Vagina (tissue), 2 donors: ENCODE data around the gene EPB41L2.

Experiments used
- CTCF ChIP-seq, 3 experiments: fragments of 450-650 bp in 2 of 3; fragments of 200-600 bp in 1 of 3; sonication (generic) in 1 of 3; IDR thresholded peaks; one replicate each; pipeline ENCODE4 v1.5.1; 2017 to 2019; ENCODE audit warnings: antibody characterized with exemption in 3 of 3, mild to moderate bottlenecking in 2 of 3, moderate library complexity in 2 of 3
- POLR2A ChIP-seq, 2 donors: fragments of 450-650 bp; IDR thresholded peaks; one replicate each; pipeline ENCODE4 v1.6.1; 2017; ENCODE audit warnings: antibody characterized with exemption in 2 of 2, mild to moderate bottlenecking in 2 of 2, moderate library complexity in 2 of 2

DNA sequence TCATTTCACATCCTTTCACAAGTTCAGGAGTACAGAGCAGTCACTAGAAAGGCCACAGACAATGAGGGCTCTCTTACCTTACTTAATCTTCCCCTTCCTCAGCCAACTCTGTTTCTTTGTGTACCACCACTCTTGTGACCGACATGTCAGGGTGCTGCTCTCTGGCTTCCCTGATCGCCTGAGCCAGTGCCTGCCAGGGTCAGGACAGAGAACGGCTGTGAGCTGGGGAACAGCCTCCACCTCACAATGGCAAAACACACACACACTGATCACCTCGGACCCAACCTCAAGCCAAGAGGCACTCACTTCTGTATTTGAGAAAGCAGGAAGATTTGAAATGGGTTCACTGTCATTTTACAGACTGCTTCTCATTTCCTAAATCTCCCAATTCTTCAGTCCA lies 205.0 kb downstream of the EPB41L2 start:
- TF ChIP-seq CTCF (IDR thresholded peaks at IDR 0.05) (no peak), POLR2A (IDR thresholded peaks at IDR 0.05) (no peak)
